HG03558 (cell line): ENCODE results near the gene ZNF330.

Source experiments
- ATAC-seq: cut with Tn5 transposase; IDR thresholded peaks from one replicate; pipeline ENCODE4 v1.9.1; 2021; ENCODE audit warnings: moderate number of reproducible peaks; ENCODE audit not compliant: unreplicated experiment; ENCODE audit errors: extremely low read depth

Gene ZNF330

DNA sequence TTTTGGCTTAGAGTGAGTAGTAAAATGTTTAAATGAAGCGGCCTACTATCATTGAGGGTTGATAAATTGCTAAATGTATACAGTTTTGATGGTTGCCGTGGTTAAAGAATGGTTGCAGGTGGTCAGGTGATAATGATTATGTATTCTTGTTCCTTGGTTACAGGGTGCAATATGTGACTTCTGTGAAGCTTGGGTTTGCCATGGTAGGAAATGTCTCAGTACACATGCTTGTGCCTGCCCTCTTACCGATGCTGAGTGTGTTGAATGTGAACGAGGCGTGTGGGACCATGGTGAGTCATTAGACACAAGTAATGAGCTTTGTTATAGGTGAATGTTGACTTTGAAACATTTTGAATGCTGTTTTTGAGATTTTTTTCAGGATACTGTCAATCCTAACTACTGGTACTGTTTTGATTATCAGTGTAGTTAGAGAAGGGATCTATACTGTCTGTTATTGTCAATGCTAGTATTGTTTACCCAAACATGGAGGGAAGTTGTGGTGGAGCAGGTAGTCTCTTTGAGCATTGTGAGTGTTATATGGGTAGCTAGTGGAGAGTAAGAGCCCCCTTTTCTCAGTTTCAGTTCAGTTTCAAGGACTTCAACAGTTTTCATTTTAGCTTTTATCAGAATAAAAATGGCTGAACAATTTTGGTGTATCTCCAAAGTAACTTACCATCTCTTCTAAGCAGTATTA is 8.9 kb downstream of the ZNF330 start:
- ATAC-seq, result no peak

DNA sequence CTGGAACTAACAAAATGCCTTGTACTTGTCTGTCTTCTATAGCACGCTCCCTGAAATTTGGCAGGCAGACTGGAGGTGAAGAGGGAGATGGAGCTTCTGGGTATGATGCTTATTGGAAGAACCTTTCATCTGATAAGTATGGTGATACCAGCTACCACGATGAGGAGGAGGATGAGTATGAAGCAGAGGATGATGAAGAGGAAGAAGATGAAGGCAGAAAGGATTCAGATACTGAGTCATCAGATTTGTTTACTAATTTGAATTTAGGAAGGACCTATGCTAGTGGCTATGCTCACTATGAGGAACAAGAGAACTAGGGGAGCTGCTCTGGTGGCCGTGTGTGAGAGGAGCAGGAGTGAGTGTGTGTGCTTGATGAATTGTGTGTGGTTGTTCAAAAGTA is 13.0 kb downstream of the ZNF330 start:
- ATAC-seq, result no peak

GRCh38 chr4:141238186-141238585 is 17.5 kb downstream of the ZNF330 start:
- no peak for ATAC-seq

DNA sequence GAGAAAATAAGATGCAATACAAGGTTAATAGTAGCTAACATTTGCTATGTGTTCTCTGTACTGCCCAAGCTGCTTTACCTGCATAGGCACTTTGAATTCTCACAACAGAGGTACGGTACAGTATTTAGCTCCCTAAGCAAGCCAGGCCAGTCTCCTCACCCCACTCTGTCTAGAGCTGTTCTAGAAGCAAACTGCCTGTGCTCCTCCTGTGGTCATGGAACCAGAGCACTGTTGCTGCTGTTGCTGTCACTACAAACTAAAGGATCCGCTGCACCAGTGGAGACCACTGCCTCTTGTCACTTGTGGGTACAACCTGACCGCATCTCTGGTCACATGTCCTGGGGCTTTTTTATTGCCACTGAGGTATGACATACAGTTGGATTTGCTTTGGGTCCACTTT is 19.6 kb downstream of the ZNF330 start:
- no peak for ATAC-seq

- no peak for ATAC-seq
Observed at GRCh38 chr4:141240671-141241070, 20.0 kb downstream of the ZNF330 start.

DNA sequence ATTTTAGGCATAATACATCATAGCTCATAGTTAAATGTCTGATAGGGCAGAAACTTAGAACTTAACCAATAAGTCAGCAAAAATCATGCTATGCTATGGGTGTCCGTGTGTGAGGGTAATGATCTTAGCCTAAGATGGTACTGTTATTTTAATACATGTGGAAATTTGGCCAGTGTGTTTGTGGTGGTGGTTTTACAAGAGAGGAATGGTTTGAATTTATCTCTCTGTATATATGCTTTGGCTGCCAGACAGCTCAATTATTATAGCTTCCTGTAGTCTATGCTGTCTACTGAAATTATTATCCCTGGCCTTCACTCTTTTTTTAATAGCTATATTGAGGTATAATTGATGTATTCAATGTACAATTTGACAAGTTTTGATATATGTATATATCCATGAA is 21.3 kb downstream of the ZNF330 start:
- ATAC-seq, result no peak

- ATAC-seq, result no peak
Observed at GRCh38 chr4:141244419-141244818, 23.7 kb downstream of the ZNF330 start.

DNA sequence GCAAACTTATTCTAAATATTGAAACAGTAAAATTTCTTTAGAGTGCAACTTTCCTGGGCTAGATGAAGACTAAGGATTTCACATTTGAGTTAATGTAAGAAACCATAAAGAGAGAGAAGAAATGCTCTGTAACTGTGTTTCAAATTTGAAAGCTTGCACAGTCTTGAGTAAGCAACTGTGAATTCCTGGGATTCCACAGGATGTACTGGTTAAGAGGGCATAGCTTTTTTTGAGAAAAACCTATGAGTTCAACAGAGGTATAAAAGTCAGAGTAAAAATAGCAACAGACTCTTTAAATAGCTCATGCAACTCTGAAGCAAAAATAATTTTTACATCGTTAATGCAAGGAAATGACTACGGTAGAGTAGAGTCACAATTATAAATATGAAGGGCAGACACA is 25.5 kb downstream of the ZNF330 start:
- ATAC-seq, result no peak

DNA sequence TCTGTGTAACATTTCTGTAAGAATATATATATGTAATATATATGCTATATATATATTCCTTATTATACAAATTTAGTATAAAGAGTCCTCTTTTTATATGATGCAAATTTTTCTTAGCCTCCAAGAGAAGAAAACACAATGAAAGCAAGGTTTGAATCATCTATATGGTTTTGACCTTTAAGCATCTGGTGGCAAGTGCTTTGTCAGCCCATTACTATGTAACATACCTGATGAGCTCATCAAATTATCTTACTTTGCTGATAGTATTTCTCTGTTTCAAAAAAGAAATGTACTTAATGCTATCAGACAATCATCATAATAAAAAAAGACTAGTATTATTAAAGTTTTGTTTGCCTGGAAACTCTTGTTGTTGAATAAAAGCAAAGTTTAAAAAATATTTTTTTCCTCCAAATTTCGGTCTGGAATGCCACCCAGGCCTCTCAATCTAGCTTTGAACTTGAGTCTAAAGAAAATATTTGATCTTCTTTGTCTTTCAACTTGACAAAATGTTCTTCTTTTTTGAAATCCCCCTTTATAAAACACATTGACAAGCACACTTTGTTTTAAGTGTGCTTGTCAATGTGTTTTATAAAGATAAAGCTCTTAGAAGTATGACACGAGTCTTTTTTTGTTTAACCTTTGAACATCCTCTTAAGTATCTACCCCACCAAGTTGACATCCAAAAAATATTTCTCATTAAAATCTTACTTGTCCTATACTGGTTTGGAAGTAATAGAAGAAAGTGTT is 26.2 kb downstream of the ZNF330 start:
- no peak for ATAC-seq

- ATAC-seq, result no peak
Observed at GRCh38 chr4:141247430-141247780, 26.7 kb downstream of the ZNF330 start.

- no peak for ATAC-seq
Observed at GRCh38 chr4:141248029-141248428, 27.3 kb downstream of the ZNF330 start.

GRCh38 chr4:141248486-141248885 is 27.8 kb downstream of the ZNF330 start:
- ATAC-seq, result no peak

DNA sequence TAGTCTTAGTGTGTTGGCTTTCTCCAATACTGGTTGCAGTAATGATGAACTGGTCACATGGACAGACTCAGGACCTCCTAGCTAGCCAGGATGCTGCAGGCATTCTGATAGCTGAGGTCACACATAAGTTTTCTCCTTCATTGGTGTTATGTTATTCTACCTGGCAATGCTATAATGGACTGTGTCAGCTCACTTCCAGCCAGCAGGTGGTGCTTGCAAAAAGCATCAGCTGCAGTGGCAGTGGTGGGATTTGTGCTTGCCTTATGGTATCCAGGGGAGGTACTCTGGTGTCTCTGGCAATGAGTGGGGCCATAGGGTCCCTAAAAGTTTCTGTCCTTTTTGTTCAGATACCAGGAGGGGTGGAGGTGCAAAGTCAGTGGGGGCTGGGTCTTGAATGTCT is 33.6 kb downstream of the ZNF330 start:
- ATAC-seq, result no peak

GRCh38 chr4:141255016-141255415 is 34.3 kb downstream of the ZNF330 start:
- ATAC-seq, result no peak

DNA sequence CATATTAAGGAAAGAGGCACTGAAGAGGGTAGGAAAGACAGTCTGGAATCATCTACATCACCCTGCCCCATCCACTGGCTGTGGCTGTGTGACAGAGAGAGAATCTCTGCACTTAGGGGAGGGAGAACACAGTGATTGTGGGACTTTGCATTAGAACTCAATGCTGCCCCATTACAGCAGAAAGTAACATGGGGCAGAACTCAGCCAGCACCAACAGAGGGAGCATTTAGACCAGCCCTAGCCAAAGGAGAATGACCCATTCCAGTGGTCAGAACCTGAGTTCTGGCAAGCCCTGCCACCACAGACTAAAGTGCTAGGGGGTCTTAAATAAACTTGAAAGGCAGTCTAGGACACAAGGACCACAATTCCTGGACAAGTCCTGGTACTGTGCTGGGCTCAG is 37.9 kb downstream of the ZNF330 start:
- ATAC-seq, result no peak

DNA sequence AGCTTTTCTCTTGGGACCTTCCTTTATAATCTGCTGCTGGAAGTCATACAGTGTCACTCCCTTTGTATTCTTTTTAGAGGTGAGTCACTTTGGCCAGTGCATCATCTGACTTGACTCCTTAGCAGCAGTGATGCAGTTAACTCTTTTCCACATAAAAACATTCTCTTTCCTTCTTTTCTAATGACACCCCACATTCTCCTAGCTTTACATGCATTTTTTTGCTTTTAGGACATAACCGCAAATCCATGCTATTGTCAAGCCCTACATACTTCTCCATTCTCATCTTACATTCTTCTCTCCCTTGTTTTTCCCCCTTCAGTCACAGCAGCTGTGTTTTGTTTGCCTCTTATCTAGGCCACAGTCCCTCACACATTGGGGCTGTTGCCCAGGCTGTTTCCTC is 55.1 kb downstream of the ZNF330 start:
- ATAC-seq, result no peak

DNA sequence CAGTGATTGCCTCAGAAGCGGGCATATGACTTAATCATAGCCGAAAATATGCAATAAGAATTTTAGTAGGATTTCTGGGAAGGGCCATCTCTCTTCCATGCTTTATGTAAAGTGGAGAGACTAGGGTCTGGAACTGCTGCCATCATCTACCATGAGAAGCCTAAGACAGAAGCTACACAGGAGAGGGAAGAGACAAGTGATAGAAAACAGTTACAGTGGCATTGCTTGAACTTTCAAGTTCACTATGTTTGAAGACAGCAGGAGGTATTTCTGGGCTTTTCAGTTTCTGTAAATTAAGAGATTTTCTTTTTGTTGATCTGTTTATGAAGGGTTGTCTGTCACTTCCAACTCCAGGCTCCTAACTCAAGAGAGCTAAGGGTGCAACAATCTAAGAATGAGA is 62.5 kb downstream of the ZNF330 start:
- no peak for ATAC-seq

- no peak for ATAC-seq
Observed at GRCh38 chr4:141283563-141283962, 62.9 kb downstream of the ZNF330 start.
